Ishikawa (cell line): Measurements from ENCODE around the gene SH3YL1.

Experiments
- CEBPB ChIP-seq: IDR thresholded peaks from 2 replicates; pipeline ENCODE4 v1.6.1; 2012
- CREB1 ChIP-seq: IDR thresholded peaks from 2 replicates; pipeline ENCODE4 v1.6.1; 2012; ENCODE audit warnings: low read depth
- EGR1 ChIP-seq: IDR thresholded peaks from 2 replicates; pipeline ENCODE4 v1.6.1; 2012
- EP300 ChIP-seq: IDR thresholded peaks from 2 replicates; pipeline ENCODE4 v1.6.1; 2012; ENCODE audit warnings: borderline replicate concordance
- FOXM1 ChIP-seq: IDR thresholded peaks from 2 replicates; pipeline ENCODE4 v1.6.1; 2012; ENCODE audit warnings: low read depth, borderline replicate concordance
- MAX ChIP-seq: IDR thresholded peaks from 2 replicates; pipeline ENCODE4 v1.6.1; 2012
- NFIC ChIP-seq: IDR thresholded peaks from 2 replicates; pipeline ENCODE4 v1.6.1; 2012
- RAD21 ChIP-seq: IDR thresholded peaks from 2 replicates; pipeline ENCODE4 v1.6.1; 2012; ENCODE audit warnings: low read depth
- REST ChIP-seq: IDR thresholded peaks from 2 replicates; pipeline ENCODE4 v1.6.1; 2012; ENCODE audit warnings: low read depth, mild to moderate bottlenecking
- TAF1 ChIP-seq: IDR thresholded peaks from 2 replicates; pipeline ENCODE4 v1.6.1; 2012; ENCODE audit warnings: low read depth, mild to moderate bottlenecking
- TCF12 ChIP-seq: IDR thresholded peaks from 2 replicates; pipeline ENCODE4 v1.6.1; 2012; ENCODE audit warnings: low read depth
- TEAD4 ChIP-seq: IDR thresholded peaks from 2 replicates; pipeline ENCODE4 v1.6.1; 2012
- USF1 ChIP-seq: IDR thresholded peaks from 2 replicates; pipeline ENCODE4 v1.6.1; 2012
- YY1 ChIP-seq: IDR thresholded peaks from 2 replicates; pipeline ENCODE4 v1.6.1; 2012; ENCODE audit warnings: low read depth
- ZBTB7A ChIP-seq: IDR thresholded peaks from 2 replicates; pipeline ENCODE4 v1.6.1; 2012; ENCODE audit warnings: low read depth

The SH3YL1 gene

GRCh38 chr2:279956-280649, 16.3 kb upstream of the SH3YL1 start:
- TF ChIP-seq CREB1 (no peak), TEAD4 (no peak)

GRCh38 chr2:279366-279765, 15.5 kb upstream of the SH3YL1 start:
- TF ChIP-seq ZBTB7A = no peak
- no peak for TF ChIP-seq CREB1
- no peak for TF ChIP-seq MAX
- no peak for TF ChIP-seq FOXM1
- no peak for TF ChIP-seq RAD21
- no peak for TF ChIP-seq TCF12
- TF ChIP-seq REST = no peak
- no peak for TF ChIP-seq CEBPB

GRCh38 chr2:278927-279320, 15.1 kb upstream of the SH3YL1 start:
- TF ChIP-seq NFIC (no peak), RAD21 (no peak), TEAD4 (no peak), USF1 (no peak), REST (no peak), EGR1 (no peak), EP300 (no peak), CEBPB (no peak), MAX (no peak), CREB1 (no peak), TAF1 (no peak), TCF12 (no peak)

GRCh38 chr2:278312-278926, 14.6 kb upstream of the SH3YL1 start:
- TF ChIP-seq MAX (no peak), ZBTB7A (no peak), CREB1 (no peak), NFIC (no peak), TCF12 (no peak), YY1 (no peak), RAD21 (no peak), CEBPB (no peak)

GRCh38 chr2:275466-275865, 11.6 kb upstream of the SH3YL1 start:
- TF ChIP-seq TCF12 = no peak
- no peak for TF ChIP-seq ZBTB7A
- TF ChIP-seq EGR1 = no peak
- TF ChIP-seq TAF1 = no peak
- TF ChIP-seq USF1 = no peak
- no peak for TF ChIP-seq MAX
- TF ChIP-seq CEBPB = no peak
- TF ChIP-seq FOXM1 = no peak
- no peak for TF ChIP-seq TEAD4
- TF ChIP-seq YY1 = no peak
- TF ChIP-seq NFIC = no peak
- TF ChIP-seq EP300 = no peak
- no peak for TF ChIP-seq CREB1
- TF ChIP-seq RAD21 = no peak
- TF ChIP-seq REST = no peak
